RPMI7951 (cell line): ENCODE measurements around the gene CFAP210. TPM values are rescaled to one million over a fixed set of nuclear protein-coding genes. Genes with fewer than 3 reads are reported as not detected.
A peak's percentile ranks its signal among the peaks of the same experiment; 100 is the strongest.
"Not testable (repeated sequence)": the region's sequence is repeated elsewhere in the genome, so short reads cannot be mapped to it uniquely, and the experiment has no call there.

Experiments
- DNase-seq: peaks from one replicate; pipeline ENCODE4 v3.0.0-alpha.2; 2012; ENCODE audit warnings: low read depth
- total RNA-seq: library from RNA; depleted of rRNA; stranded (reverse); fragments of >200 nt; shearing (Covaris generic); gene quantifications from 2 replicates; pipeline ENCODE4 v1.2.3, GENCODE V29; 2014

Gene CFAP210
- total RNA-seq, 1 experiment from 2014 or later: not detected

DNA sequence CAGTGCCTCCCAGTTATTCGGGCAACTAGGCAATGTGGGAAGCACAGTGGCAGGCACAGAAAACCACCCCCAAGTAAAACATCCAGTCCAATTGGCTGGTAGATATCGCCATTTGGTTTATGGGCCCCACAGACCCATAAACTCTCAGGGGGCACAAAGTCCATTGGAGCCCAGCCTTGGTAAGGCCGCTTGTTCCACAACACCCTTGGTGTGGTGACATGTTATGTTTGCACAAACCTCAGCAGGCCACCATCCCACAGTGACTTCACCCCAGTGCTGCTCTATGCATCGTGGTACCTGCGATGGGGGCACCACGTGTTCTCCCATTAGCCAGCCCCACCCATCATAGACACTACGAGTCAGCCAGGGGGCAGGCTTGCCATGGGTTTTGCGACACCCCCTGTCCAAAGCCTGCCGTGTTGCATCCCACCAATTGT is 18.6 kb upstream of the CFAP210 start:
- no peak for DNase-seq

DNA sequence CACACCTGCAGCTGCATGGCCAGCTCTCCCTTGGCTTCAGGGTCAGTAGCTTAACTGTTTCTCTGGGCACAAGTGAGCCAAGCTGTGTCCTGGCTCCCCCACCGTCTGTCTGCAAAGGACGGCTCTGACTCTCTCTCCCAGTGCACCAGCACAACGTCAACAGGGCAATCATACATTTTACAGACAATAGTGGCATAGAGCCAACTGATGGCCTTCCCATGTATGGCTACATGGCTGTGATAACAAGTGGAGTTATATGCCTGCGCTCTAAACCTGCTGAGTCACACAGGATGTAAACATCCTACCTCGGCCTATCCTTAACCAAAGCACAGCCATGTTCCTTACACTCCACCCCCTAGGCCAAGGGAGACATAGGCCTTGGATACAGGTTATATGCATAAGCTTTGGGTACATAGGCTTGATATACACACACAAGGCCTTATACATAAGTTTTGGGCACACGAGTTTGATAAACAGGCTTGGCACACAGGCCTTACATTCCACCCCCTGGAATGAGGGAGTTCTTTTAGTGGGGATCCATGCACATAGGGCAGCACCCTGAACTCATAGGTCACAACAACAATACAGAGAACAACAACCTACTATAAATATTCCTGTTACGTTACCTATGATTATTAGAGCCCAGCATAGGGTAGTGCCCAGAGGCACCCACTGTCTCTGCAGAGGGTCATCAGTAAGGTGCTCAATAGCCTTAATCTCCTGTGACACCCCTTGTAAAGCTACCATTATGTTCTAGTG is 17.7 kb upstream of the CFAP210 start:
- DNase-seq: no peak

DNA sequence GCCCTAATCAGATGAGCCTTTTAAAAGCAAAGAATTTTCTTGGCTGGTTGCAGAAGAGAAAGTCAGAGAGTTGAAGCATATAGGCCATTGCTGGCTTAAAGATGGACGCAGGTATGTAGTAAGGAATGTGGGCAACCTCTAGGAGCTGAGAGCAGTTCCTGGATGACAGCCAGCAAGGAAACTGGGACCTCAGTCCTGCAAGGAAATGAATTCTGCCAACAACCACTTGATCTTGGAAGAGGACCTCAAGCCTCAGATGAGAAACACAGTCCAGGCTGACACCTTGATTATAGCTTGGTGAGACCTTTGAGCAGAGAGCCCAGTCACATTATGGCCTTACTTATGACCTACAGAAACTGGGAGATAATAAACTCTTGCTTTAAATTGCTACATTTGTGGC is 15.8 kb upstream of the CFAP210 start:
- no peak for DNase-seq

GRCh38 chr2:169709331-169709730 is 15.1 kb upstream of the CFAP210 start:
- DNase-seq: no peak

DNA sequence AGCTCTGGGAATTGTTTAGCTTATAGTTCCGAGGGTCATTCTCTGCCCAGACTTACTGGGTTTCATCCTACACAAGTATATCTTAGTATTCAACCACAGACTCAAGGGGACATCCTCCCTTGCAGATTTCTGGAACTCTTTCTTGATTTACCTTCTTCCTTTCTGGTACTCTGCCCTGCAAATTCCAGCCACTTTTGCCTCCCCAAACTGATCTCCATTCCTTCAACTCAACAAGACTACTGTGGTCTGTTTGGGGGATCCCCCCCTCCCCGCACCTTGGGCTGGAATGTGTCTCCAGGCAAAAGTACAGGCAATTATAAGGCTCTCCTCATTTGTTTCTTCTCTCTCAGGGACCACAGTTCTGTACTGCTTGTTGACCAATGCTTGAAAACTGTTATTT is 13.4 kb upstream of the CFAP210 start:
- no peak for DNase-seq

GRCh38 chr2:169705927-169706326 is 11.7 kb upstream of the CFAP210 start:
- DNase-seq: no peak

DNA sequence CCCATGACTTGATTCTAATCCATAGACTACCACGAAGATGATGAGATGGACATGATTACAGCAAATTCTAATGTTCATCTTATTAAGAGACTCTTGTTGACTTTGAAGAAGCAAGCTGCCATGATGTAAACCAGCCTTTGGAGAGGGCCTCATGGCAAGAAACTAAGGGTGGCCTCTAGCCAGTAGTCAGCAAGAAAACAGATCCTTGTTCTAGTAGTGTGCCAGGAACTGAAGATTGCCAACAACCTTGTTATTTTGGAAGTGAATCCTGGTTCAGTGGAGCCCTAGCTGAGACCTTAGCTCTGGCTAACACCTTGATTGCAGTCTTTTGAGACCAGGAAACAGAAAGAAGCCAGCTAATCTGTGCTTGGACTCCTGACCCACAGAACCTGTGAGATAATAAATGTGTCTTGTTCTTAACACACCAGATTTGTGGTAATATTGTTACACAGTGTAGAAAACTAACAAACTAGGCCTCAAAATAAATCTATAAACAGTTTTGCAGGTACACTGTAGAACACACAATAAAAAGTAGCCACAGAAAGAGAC is 10.0 kb upstream of the CFAP210 start:
- no peak for DNase-seq

GRCh38 chr2:169702996-169703395 is 8.8 kb upstream of the CFAP210 start:
- DNase-seq: no peak

GRCh38 chr2:169699173-169699572 is 5.0 kb upstream of the CFAP210 start:
- DNase-seq: not testable (repeated sequence)

- DNase-seq: no peak
Observed at GRCh38 chr2:169696381-169696780, 2.2 kb upstream of the CFAP210 start.

DNA sequence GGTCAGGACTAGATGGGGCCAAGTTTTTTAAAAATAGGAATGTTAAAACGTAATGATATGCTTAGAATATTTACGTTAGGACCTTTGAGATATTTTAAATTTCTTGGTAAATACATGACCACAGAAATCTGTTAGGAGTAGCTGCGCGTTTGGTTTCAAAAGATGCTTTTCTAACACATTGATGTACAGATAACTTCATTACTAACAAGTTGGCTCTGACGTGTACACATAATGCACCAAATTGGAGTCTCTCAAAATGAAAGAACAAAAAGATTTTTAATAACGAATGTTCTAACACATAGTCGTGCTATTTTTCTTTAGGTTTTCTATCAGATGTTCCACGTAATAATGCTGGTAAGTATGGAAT is 672 bp upstream of the CFAP210 start:
- no peak for DNase-seq

GRCh38 chr2:169693360-169693759 is 845 bp downstream of the CFAP210 start:
- peak; percentile 23 for DNase-seq

GRCh38 chr2:169692718-169693117 is 1.5 kb downstream of the CFAP210 start:
- DNase-seq: no peak

DNA sequence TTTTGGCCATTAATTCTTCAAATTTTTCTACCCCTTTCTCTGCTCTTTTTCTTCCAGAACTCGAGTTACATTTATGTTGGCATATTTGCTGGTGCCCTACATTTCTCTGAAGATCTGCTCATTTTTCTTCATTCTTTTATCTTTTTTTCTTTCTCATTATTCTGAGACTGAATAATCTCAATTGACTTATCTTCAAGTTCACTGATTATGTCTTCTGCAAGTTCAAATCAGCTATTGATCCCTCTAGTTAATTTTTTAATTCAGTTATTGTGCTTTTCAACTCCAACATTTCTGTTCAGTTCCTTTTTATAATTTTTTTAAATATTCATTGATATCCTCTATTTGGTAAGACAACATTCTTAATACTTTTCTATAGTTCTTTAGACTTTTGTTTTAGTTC is 3.2 kb downstream of the CFAP210 start:
- DNase-seq: no peak

DNA sequence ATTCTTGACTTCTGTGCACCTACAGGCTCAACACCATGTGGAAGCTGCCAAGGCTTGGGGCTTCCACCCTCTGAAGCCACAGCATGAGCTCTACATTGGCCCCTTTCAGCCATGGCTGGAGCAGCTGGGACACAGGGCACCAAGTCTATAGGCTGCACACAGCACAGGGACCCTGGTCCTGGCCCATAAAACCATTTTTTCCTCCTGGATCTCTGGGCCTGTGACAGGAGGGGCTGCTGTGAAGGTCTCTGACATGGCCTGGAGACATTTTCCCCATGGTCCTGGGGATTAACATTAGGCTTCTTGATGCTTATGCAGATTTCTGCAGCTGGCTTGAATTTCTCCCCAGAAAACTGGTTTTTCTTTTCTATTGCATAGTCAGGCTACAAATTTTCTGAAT is 6.3 kb downstream of the CFAP210 start:
- DNase-seq: not testable (repeated sequence)

DNA sequence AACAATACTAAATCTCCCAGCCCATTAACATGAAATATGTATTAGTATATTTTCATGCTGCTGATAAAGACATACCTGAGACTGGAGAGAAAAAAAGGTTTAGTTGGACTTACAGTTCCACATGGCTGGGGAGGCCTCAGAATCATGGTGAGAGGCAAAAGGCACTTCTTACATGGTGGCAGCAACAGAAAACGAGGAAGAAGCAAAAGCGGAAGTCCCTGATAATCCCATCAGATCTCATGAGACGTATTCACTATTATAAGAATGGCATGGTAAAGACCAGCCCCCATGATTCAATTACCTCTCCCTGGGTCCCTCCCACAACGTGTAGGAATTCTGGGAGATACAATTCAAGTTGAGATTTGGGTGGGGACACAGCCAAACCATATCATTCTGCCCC is 7.4 kb downstream of the CFAP210 start:
- DNase-seq: not testable (repeated sequence)

DNA sequence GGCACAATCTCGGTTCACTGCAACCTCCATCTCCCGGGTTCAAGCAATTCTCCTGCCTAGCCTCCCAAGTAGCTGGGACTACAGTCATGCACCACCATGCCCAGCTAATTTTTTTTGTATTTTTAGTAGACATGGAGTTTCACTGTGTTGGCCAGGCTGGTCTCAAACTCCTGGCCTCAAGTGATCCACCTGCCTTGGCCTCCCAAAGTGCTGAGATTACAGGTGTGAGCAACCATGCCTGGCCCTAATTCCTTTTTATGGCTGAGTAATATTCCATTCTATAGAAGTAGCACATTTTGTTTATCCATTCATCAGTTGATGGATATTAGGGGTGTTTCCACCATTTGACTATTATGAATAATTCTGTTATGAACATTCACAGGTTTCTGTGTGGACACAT is 9.5 kb downstream of the CFAP210 start:
- not testable (repeated sequence) for DNase-seq

- DNase-seq: no peak
Observed at GRCh38 chr2:169684135-169684565, 10.1 kb downstream of the CFAP210 start.

DNA sequence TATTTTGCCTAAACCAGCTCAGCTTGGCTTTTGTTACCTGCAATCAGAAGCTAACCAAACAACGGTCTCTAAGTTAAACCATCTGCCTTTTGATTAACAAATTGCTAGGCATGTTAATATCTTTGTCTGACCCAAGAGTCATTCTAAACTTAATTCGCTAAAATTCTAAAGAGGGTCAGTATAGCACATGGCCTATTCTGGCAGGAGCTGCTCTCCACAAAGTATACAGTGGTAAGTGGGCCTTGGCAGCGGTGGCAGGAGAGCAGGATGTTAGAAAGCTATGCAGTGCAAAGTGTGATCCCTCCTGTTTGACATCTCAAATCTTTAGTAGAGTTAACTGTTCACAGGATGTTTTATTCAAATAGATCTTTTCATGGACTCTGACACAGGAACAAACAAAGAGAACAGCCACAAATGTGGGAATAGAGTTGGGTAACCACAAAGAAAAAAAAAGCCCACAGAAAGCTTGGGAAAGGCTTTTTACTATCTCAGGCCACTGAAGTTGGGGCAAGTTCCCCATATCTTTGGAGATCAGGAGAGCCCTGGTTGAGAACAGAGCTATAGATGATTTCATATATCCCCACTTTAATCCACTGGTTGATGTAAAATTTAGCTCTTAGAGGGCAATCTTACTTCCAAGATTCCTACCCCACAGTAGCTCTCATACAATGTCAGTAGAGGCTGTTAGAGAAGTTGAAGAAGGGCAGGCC is 10.6 kb downstream of the CFAP210 start:
- DNase-seq: no peak

- no peak for DNase-seq
Observed at GRCh38 chr2:169683054-169683424, 11.2 kb downstream of the CFAP210 start.

DNA sequence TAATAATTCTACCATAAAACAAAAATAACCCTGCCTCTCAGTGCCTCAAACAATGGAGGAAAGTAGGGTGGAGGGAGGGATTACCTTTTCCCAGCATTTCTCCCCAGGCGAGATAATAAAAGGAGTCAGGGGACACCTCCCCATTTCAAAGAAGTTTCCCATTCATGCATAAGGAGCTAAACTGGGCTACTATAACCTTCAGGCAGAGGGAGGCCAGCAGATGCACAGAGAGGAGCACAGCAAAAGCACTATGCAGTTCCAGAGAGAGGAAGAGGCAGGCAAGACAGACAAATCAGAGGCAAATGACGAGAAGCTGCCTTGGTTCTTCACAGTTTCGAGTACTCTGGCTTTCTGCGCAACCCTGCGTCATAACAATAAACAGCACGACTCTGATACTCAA is 17.4 kb downstream of the CFAP210 start:
- DNase-seq: no peak

DNA sequence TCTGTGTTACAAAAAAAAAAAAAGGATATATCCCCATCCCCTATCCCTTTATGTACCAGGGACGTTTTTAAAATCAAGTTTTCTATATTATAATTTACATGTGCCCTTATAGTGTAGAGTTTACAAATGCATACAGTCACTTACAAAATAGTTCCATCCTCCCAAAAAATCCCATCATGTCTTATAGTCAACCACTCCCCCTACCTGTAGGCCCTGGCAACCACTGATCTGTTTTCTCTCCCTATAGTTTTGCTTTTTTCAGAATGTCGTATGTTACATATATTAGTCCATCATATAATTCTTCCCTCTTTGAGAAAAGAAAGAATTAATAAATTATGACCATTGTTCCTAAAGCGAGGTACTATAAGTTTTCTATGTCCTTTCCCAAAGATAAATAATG is 17.8 kb downstream of the CFAP210 start:
- DNase-seq: no peak

DNA sequence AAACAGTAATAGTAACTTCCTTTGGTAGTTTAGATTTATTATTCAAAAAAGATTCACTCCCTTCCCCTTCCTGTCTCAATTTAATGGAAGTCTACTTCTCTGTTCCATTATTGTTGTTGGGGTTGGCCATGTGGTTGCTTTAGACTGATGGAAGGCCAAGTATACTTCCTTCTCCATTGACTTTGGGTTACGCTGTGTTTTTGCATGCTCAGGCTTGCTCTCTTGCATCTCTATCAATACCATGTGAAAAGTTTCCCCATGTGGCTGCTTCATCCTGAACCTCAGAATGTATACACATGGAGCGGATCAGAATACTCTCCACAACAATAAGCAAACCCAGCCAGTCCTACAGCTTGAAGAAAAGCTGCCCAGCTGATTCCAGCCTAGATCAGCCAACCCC is 20.3 kb downstream of the CFAP210 start:
- no peak for DNase-seq
